ENCODE measurements around the gene PSMB7.

Gene PSMB7

GRCh38 chr9:124411514-124412227, 3.6 kb downstream of the PSMB7 start:
- peak; percentile 91 for DNase-seq (ENCODE audit: low read depth)

DNA sequence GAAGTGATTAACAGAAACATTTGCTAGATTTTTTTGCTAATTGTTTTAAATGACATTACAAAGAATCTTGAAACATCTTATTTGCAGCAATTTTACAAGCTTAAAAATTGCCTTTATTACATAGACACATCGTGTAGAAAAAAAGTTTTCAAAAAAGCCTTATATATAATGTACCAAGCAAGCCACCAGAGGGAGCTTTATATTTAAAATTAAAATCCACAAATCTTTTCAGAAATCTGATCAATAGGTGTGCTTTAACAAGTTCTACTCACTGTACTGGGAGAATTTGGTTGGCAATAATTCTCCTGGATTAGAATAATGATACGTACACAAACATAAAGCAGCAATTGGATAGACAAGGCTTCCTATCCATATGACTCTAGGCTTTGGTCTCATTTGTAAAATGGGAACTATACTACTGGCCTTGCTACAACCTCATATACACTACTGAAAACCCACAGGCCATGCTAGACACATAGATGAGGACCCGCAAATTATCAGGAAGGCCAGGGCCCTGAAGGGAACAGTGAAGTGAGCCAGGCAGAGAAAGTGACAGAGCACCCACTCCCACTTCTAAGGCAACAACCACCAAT, 4.8 kb downstream of the PSMB7 start:
- no peak for DNase-seq (ENCODE audit: low read depth)

DNA sequence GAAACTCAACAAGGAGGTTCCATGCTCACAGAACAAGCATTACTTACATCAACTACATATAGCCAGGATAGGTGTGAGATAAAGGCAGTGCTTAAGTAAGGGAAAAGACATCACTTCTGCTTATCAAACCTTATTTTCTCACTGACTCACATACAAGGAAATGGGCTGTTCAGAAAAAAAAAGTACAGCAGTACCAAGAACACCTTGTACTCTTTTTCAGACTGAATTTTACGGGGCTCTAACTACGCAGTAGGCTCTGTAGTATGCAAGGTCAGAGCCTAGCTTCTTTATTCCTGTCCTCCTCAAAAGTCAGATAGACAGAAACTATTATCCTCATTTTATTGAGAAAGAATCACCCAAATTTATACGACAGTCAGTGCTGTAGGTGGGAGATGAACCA, 5.8 kb downstream of the PSMB7 start:
- no peak for DNase-seq (ENCODE audit: low read depth)

DNA sequence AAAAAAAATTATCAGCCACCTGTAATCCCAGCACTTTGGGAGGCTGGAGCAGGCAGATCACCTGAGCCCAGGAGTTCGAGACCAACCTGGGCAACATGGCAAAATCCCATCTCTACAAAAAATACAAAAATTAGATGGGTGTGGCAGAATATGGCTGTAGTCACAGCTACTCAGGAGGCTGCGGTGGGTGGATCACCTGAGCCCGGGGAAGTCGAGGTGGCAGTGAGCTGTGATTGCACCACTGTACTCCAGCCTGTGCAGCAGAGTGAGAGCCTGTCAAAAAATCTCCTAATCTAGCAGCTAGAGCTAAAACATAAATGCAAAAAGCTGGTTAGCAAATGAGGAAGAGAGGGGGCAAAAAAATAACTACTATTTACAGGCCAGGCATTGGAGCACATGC, 12.0 kb downstream of the PSMB7 start:
- DNase-seq (ENCODE audit: low read depth): no peak

GRCh38 chr9:124399968-124400940, 15.0 kb downstream of the PSMB7 start:
- no peak for DNase-seq (ENCODE audit: low read depth)

DNA sequence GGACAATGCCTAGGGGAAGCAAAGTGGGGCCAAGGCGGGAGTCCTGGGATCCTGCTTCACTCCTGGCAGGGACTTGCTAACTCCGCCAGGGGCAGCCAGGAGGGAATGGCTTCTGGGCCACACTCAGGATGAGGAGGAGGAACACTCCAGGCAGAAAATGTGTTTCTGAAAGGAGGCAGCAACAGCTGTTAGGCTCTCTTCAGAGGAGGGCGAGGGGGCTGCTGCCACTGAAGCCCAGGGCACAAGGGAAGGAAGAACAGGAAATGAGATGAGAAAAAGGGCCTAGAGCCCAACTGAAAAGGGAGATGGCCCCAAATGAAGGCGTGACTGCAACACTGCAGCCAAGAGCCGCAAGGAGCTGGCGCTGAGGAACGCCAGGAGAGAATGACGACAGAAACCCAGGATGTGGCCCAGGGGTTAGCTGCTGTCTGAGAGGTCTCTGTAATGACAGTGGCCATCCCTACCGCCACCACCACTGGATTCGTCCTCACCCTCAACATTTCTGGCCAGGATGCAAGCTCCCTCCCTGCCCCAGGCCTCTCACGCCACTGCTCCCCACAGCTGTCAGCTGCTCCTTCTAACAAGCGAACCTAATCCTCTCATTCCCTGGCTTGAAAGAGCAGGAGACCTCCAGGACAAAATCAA, 15.8 kb downstream of the PSMB7 start:
- DNase-seq (ENCODE audit: low read depth): no peak

DNA sequence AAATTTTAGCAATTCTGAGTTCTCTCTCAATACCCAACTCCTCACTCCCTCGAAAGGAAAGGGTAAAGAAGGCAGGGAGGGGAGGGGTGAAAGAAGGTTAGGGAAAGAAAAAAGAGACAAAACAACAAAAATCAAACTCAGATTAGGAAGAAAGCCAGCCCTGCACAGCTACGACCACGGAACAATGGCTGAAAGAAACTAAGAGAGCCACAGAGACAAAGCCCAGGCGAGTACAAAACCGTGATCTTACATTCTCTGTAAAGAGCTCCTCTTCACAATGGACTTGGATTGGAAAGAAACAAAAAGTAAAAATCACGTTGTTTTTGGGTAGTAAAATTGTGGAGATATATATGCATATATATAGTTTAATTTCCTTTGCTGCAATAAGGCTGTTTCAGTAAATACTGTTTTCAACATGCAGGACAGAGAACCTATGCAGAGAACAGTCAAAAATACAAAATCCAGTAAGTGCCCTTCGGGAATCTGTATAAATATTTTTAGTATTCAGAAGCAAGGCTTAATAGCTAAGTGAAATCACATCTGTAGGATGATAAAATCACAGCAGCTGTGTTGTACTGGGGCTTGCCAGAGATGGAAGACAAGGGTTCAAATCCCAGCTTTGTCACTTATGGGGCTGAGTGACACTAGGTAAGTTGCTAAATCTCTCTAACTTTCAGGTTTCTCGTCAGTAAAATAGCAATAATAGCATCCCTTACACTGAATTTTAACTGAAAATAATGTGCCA, 16.9 kb downstream of the PSMB7 start:
- no peak for DNase-seq (ENCODE audit: low read depth)

DNA sequence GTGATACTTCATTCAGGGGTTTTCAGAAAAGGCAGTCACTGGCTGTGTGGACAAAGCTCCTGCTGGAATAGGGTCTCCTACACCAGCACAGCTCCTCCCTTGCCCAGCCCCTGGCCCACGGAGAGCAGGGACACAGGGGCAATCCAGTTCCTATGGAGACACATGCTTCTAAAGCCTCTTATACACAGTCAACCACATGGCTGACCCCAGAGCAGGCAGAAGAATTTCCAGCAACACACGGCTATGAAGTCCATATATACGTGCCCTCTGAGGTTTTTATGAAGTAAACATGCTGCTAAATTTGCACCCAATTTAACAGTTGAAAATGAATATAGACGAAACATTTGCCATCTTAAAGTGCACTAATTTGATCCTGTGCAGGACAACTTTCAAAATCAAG, 19.4 kb downstream of the PSMB7 start:
- DNase-seq (ENCODE audit: low read depth): peak; percentile 57

- no peak for DNase-seq (ENCODE audit: low read depth)
Measured at GRCh38 chr9:124394596-124394995, 20.6 kb downstream of the PSMB7 start.

DNA sequence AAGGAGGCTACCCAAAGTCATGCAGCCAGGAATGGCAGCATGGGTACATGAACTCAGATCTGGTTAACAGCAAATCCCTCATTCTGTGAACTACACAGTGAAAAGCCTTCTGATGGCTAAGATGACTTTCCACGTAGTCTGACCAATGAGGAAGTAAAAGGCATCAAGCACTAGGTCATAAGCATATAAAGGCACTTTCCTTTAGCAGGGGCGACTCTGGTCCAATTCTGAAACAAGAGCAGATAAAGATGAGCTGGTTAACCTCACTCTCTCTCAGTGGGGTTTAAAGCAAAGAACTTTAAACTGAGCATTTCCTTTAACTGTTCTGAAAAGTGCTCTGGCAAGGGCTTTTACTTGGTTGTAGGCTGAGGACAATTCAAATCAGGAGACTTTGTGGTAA, 21.1 kb downstream of the PSMB7 start:
- DNase-seq (ENCODE audit: low read depth): no peak

DNA sequence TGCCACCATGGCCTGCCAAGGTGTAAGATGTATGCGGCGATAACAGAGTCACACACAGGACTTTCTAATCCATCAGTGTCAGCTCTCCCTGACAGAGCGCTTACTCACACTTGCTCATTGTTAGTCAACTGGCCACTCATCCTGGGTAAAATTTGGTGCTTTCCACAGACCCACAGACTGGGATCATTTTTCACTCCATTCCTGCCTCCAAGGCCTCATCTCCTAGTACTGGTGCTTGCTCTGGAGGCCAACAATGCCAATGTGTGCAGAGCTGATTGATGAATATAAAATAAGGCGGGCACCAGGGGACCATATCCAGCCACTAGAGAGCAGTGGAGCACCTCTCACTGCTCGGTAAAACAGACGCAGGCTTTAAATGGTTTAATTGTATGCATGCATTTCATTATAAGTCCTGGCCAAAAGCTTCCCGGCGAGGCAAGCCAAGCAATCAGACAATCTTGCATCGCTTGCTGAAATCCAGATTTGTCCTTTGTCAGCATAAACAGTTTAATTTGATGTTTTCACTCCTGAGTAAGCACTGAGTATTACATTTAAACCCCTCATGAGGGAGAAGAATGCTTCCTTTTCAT, 22.3 kb downstream of the PSMB7 start:
- DNase-seq (ENCODE audit: low read depth): peak; percentile 90

DNA sequence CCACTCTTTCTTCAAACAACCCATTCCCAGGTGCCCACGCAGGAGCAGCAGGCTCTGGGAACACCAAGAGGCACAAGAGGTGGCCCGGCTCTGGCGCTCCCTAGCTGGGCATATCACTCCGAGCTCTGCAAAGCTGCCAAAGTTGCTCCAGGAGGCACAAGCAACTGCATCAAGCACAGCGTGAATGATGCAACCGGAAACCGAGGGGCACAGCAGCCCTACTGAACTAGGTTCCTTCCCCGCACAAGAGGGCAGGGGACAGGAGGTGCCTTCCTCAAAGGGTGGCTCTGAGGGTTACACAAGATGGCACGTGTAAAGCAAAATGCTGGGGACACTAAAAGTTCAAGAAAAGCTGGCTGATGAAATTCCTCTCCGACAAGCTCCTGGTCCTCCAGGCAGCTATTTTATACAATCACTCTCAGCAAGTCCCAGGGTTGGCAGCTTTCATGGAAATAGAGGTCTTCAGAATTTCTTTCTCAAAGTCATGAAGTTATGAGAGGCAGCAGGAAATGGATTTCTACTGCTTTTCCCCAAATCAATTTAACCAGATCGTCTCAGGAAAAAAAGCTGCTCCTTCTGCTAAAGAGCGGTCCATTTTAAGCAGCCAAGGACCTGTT, 22.9 kb downstream of the PSMB7 start:
- DNase-seq (ENCODE audit: low read depth): no peak

DNA sequence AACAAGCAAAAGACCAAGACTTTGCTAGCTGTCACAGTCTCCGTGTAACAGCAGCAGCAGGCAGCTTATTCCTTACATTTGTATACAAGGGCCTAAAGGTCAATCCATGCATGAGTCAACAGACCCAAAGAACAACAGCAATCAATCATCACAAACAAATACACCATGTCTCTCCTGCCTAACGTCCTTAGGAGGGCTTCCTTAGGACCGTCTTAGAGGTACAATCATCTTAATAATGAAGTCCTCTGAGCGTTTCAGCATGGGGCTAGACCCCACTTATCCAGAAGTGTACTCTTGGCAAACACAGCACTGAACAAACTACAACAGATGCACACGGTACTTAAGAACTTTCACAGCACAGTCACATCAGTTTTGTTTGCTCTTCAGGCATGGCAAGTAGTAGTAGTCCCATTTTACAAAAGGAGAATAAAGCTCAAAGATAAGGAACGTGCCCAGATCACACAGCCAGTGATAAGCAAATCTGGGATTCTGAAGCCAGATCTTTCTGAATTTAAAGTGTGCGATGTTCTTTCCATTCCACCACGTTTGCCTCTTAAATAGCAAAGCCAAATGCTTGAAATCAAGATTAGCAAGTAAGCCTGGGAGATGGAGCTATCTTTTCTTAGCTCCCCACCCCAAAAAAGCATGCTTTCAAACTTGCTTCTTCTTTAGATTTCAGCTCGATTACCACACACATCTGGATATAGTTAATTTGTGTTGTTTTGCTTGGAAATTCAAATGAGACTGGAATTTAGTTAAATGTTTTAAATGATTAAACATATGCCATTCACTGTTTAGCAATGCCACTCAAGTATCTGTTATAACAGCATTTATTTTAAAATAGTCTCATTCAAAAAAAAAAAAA, 24.2 kb downstream of the PSMB7 start:
- DNase-seq (ENCODE audit: low read depth): peak; percentile 57

DNA sequence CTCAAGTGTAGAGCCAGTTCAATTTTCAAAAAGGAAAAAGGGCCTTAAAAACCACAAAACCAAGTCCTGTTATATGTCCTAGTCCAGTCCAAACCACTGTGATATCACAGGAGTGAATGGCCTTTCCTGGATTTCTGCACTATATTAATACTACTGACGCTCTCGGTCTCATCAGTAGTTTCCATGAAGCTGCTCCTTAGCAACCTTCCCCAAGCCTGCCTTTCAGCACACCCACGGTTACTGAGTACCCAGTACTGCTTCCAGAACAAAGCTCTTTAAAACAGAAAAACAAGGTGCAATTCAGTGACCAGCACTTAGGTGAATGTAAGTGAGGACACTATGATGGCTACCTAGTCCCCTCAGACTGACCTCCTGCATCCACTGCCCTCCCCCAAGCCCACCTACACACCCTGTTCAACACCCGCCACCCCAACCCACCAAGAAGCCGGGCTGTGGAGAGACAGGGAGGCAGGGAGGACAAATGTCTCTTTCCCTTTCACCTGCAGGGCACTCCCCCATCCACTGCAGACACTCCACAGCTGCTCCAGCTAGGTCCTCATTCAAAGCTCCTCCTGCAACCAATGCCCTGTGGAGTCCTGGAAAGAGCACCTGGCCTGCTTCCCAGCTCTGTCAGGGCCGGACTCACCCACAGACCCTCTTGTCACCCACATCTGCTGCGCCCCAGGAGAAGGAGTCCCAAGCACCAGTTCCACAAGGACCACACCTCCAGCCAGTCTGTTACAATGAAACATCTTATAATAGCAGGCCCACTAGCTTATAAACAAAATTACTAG, 25.9 kb downstream of the PSMB7 start:
- no peak for DNase-seq (ENCODE audit: low read depth)

DNA sequence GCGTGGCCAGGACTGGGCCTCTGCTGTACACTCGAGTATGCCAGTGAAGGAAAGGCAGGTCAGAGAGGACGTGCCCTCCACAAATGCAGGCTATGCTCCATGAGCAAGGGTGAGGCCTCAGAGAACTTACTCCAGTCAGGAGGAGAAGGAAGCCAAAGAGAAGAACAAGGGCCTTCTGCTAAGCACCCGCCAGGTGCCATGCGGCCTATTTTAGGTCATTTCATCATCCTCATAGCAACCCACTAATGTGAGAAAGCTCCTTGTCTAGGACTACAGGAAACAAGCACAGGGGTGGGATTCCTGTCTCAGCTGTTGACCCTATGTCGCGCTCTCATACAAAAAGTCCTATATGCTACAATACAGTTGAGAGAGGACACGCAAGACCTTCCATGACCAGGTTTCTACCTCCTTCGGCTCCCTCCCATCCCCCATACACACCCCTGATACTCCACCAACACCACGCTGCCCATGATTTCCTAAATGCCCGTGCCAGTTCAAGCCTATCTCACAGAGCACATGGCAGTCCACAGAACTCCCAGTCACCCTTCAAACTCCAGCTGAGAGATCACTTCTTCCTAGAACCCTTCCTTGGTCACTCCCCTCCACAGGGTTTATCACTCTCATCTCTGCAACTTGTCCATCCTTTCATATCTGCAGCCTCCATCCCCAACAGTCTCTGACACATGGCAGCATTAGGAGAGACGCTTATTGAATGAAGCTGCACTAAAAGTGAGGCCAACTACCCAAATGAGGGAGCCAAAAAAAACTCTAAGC, 26.8 kb downstream of the PSMB7 start:
- no peak for DNase-seq (ENCODE audit: low read depth)

- no peak for DNase-seq (ENCODE audit: low read depth)
Measured at GRCh38 chr9:124386201-124386600, 29.0 kb downstream of the PSMB7 start.

- DNase-seq (ENCODE audit: low read depth): no peak
Measured at GRCh38 chr9:124385623-124386022, 29.6 kb downstream of the PSMB7 start.

GRCh38 chr9:124384846-124385245, 30.4 kb downstream of the PSMB7 start:
- no peak for DNase-seq (ENCODE audit: low read depth)
